Osteoblast (primary cell): ENCODE data around the gene ZNF710. TPM values are rescaled to one million over a fixed set of nuclear protein-coding genes. Genes with fewer than 3 reads are reported as not detected.
"Not testable (repeated sequence)": the region's sequence is repeated elsewhere in the genome, so short reads cannot be mapped to it uniquely, and the experiment has no call there.

ENCODE experiments used
- DNase-seq: peaks from one replicate; pipeline ENCODE4 v3.0.0; 2011; ENCODE audit warnings: low spot score, mixed read lengths; ENCODE audit not compliant: insufficient read length; ENCODE audit errors: missing footprints
- H2AFZ ChIP-seq: 2 replicates; pipeline ENCODE4 v1.6.0; 2011; ENCODE audit warnings: mild to moderate bottlenecking, low read length
- H3K27ac ChIP-seq: 2 replicates; pipeline ENCODE4 v1.5.1; 2011; ENCODE audit warnings: mild to moderate bottlenecking, low read depth, low read length, moderate library complexity
- H3K27me3 ChIP-seq: 2 replicates; pipeline ENCODE4 v1.6.0; 2012; ENCODE audit warnings: mild to moderate bottlenecking, control low read depth, inconsistent platforms, low read length, moderate library complexity; ENCODE audit not compliant: insufficient read depth
- H3K36me3 ChIP-seq: 2 replicates; pipeline ENCODE4 v1.5.1; 2011; ENCODE audit warnings: mild to moderate bottlenecking, low read length, control low read depth, moderate library complexity; ENCODE audit not compliant: insufficient read depth
- H3K4me1 ChIP-seq: 2 replicates; pipeline ENCODE4 v1.5.1; 2011; ENCODE audit warnings: mild to moderate bottlenecking, low read length, control low read depth, moderate library complexity; ENCODE audit not compliant: insufficient read depth
- H3K4me2 ChIP-seq: 2 replicates; pipeline ENCODE4 v1.6.0; 2011; ENCODE audit warnings: mild to moderate bottlenecking, low read length; ENCODE audit not compliant: insufficient read depth
- H3K4me3 ChIP-seq: fragments of 200-600 bp; sonication (generic); 3 replicates; pipeline ENCODE4 v1.5.1; 2012; ENCODE audit warnings: mild to moderate bottlenecking, low read length, inconsistent platforms; ENCODE audit not compliant: insufficient read depth
- H3K79me2 ChIP-seq: 2 replicates; pipeline ENCODE4 v1.6.0; 2012; ENCODE audit warnings: mild to moderate bottlenecking, low read length, control low read depth, inconsistent platforms; ENCODE audit not compliant: insufficient read depth
- H3K9me3 ChIP-seq: 2 replicates; pipeline ENCODE4 v1.5.1; 2011; ENCODE audit warnings: low read depth, low read length, control low read depth
- H4K20me1 ChIP-seq: 2 replicates; pipeline ENCODE4 v1.6.0; 2012; ENCODE audit warnings: mild to moderate bottlenecking, low read length, control low read depth; ENCODE audit not compliant: insufficient read depth
- CTCF ChIP-seq: IDR thresholded peaks from 2 replicates; pipeline ENCODE4 v1.5.1; 2011; ENCODE audit warnings: mild to moderate bottlenecking, low read depth, low read length, moderate library complexity; ENCODE audit errors: extremely low read depth
- total RNA-seq: library from RNA; depleted of rRNA; stranded (reverse); fragments of >200 nt; gene quantifications from 2 replicates; pipeline ENCODE4 v1.2.3, GENCODE V29; 2012

The ZNF710 gene
- total RNA-seq, 1 donor = 10.9 TPM

GRCh38 chr15:89972085-89972484, 29.0 kb upstream of the ZNF710 start:
- no peaks in the 10 kb centered on the region for H3K36me3 ChIP-seq
- H2AFZ ChIP-seq = no peak overlapping the region
- H3K79me2 ChIP-seq = no peaks in the 10 kb centered on the region
- H3K4me3 ChIP-seq = no peak overlapping the region
- no peaks in the 10 kb centered on the region for H3K27me3 ChIP-seq
- no peaks in the 10 kb centered on the region for H3K4me1 ChIP-seq
- no peak overlapping the region for H3K4me2 ChIP-seq
- no peaks in the 10 kb centered on the region for H3K9me3 ChIP-seq
- H4K20me1 ChIP-seq = no peaks in the 10 kb centered on the region
- H3K27ac ChIP-seq = no peak overlapping the region
- TF ChIP-seq CTCF = no peak
- DNase-seq = peak; percentile 46

GRCh38 chr15:89975482-89976245, 25.5 kb upstream of the ZNF710 start:
- Histone ChIP-seq H3K27me3 (no peaks in the 10 kb centered on the region), H3K4me2 (no peak overlapping the region), H3K4me3 (no peak overlapping the region), H2AFZ (no peak overlapping the region), H3K4me1 (no peaks in the 10 kb centered on the region), H3K27ac (no peak overlapping the region), H3K36me3 (no peaks in the 10 kb centered on the region), H4K20me1 (no peaks in the 10 kb centered on the region), H3K9me3 (no peaks in the 10 kb centered on the region), H3K79me2 (no peaks in the 10 kb centered on the region)
- no peak for DNase-seq
- no peak for TF ChIP-seq CTCF

- Histone ChIP-seq H4K20me1 (no peaks in the 10 kb centered on the region), H3K27me3 (peaks cover under 1% of the 10 kb centered on the region), H3K36me3 (no peaks in the 10 kb centered on the region), H3K9me3 (no peaks in the 10 kb centered on the region), H3K27ac (no peak overlapping the region), H3K79me2 (no peaks in the 10 kb centered on the region), H3K4me1 (no peaks in the 10 kb centered on the region), H3K4me2 (no peak overlapping the region), H3K4me3 (no peak overlapping the region), H2AFZ (no peak overlapping the region)
- no peak for TF ChIP-seq CTCF
- no peak for DNase-seq
Measured at GRCh38 chr15:89976246-89976600, 24.9 kb upstream of the ZNF710 start.

- H3K4me1 ChIP-seq = not testable (repeated sequence)
Measured at GRCh38 chr15:89977836-89978235, 23.3 kb upstream of the ZNF710 start.

More at GRCh38 chr15:89977836-89978235, 23.3 kb upstream of the ZNF710 start:
- H4K20me1 ChIP-seq, H3K79me2 ChIP-seq, DNase-seq, H3K36me3 ChIP-seq, H3K27ac ChIP-seq, H3K9me3 ChIP-seq, H2AFZ ChIP-seq, H3K4me2 ChIP-seq, H3K4me3 ChIP-seq: not testable (repeated sequence)
- peaks cover 16% of the 10 kb centered on the region for H3K27me3 ChIP-seq
